ENCODE measurements around the gene TUT7. TPM values are rescaled to one million over a fixed set of nuclear protein-coding genes. Genes with fewer than 3 reads are reported as not detected.
A peak's percentile ranks its signal among the peaks of the same experiment; 100 is the strongest.

TUT7 gene
- total and polyA plus RNA-seq, 4 experiments from 2014 or later: 9.5 to 64.1 (median 45.3) TPM

DNA sequence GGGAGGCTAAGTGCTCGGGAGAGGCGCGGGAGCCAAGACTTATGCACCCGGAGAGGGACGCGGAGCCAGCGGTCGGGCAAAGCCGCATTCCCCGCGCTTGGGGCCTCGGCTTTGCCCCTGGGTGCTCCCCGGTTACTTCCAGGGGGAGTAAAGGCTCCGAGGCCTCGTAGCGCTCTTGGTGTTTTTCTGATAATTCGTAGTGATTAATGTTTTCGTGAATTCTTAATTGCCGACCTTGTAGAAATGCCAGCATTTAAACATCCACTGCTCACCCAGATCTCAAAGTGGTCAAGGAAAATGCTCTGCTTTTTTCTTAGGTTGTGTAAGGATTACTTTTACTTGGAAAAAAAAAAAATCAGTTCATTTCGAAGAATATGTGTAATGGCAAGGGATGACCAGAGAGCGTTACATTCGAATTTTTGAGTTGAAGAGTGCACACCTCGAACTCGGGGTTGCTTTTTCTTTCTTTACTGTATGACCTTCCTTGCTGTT is 654 bp upstream of the TUT7 start:
- H3K4me1 ChIP-seq (ENCODE audit: insufficient read depth, low read length): peaks cover 40% of the 10 kb centered on the region
- no peaks in the 10 kb centered on the region for H3K9me3 ChIP-seq (ENCODE audit: control insufficient read depth in 1 of 2, low read length in 2 of 2)
- Mint-ChIP-seq H3K4me3 (peak overlapping the region; percentile 91 to 98 (median 96)), H3K4me1 (peaks cover 24 to 56% (median 42%) of the 10 kb centered on the region in 4 donors), H3K27ac (peak overlapping the region; percentile 85 to 99 (median 94)), H3K9me3 (no peaks in the 10 kb centered on the region), H3K27me3 (no peaks in the 10 kb centered on the region), H3K36me3 (peaks cover 7 to 30% of the 10 kb centered on the region in 2 donors)
- ChIA-PET CTCF (ENCODE audit: partially characterized antibody) (no interaction called here), POLR2A (ENCODE audit: partially characterized antibody) (interaction anchor here (3.1 kb wide), 1 partner anchor 73 kb away, joined by 32 read pairs; the partner anchor contains the start of gene ISCA1)
- H3K27ac ChIP-seq (ENCODE audit: low read depth, low read length): peak overlapping the region; percentile 84
- H3K36me3 ChIP-seq (ENCODE audit: insufficient read depth, low read length): no peaks in the 10 kb centered on the region
- H3K27me3 ChIP-seq (ENCODE audit: insufficient read depth, low read length): no peaks in the 10 kb centered on the region
- peak overlapping the region; percentile 69 to 75 for H3K4me3 ChIP-seq (ENCODE audit: low read length in 2 of 2)
- intact Hi-C loops (cut with micrococcal nuclease): loop anchor here (1.0 kb wide), 5 partner anchors 73 to 613 kb away; partner anchors contain the start of genes ISCA1 and NAA35
- no peak for DNase-seq

DNA sequence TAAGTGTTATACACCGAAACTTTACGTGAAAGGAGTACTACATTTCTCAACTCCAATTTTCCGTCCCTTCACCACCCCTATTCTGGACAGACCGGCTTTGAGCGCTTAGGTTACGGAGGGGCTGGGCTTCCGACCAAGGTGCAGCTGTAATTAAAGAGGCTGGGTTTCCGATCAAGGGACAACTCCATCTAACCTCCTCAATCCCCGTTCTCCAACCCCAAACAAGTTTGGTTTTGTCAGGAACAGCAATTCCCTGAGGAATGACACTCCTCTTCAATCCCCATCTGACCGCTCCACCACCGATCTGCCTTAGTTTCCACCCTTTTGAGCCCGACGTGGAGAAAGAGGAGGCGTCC is 577 bp downstream of the TUT7 start:
- H3K36me3 ChIP-seq (ENCODE audit: insufficient read depth, low read length): no peaks in the 10 kb centered on the region
- Mint-ChIP-seq H3K4me3 (peak overlapping the region; percentile 91 to 98 (median 97)), H3K36me3 (peaks cover 13 to 37% of the 10 kb centered on the region in 2 donors), H3K4me1 (peaks cover 24 to 63% (median 44%) of the 10 kb centered on the region in 4 donors), H3K27me3 (no peaks in the 10 kb centered on the region), H3K27ac (peak overlapping the region; percentile 85 to 99 (median 97)), H3K9me3 (no peaks in the 10 kb centered on the region)
- peaks cover 50% of the 10 kb centered on the region for H3K4me1 ChIP-seq (ENCODE audit: insufficient read depth, low read length)
- peak overlapping the region; percentile 84 for H3K27ac ChIP-seq (ENCODE audit: low read depth, low read length)
- POLR2A ChIA-PET (ENCODE audit: partially characterized antibody): interaction anchor here (1.1 to 3.1 kb wide), 5 partner anchors 11 to 72 kb away, joined by 3 to 32 read pairs (median 6); partner anchors contain the start of gene ISCA1
- CTCF ChIA-PET (ENCODE audit: partially characterized antibody): interaction anchor here (1.5 kb wide), 1 partner anchor 17 kb away, joined by 3 read pairs; no protein-coding TSS in a partner anchor
- peak in 3 of 5 donors; percentile 5 to 28 (median 28) for DNase-seq
- H3K27me3 ChIP-seq (ENCODE audit: insufficient read depth, low read length): no peaks in the 10 kb centered on the region
- intact Hi-C loops (cut with micrococcal nuclease): loop anchor here (1.0 to 2.0 kb wide), 6 partner anchors 51 to 611 kb away; partner anchors contain the start of genes ISCA1 and NAA35
- no peaks in the 10 kb centered on the region for H3K9me3 ChIP-seq (ENCODE audit: control insufficient read depth in 1 of 2, low read length in 2 of 2)
- peak overlapping the region; percentile 69 to 75 for H3K4me3 ChIP-seq (ENCODE audit: low read length in 2 of 2)

DNA sequence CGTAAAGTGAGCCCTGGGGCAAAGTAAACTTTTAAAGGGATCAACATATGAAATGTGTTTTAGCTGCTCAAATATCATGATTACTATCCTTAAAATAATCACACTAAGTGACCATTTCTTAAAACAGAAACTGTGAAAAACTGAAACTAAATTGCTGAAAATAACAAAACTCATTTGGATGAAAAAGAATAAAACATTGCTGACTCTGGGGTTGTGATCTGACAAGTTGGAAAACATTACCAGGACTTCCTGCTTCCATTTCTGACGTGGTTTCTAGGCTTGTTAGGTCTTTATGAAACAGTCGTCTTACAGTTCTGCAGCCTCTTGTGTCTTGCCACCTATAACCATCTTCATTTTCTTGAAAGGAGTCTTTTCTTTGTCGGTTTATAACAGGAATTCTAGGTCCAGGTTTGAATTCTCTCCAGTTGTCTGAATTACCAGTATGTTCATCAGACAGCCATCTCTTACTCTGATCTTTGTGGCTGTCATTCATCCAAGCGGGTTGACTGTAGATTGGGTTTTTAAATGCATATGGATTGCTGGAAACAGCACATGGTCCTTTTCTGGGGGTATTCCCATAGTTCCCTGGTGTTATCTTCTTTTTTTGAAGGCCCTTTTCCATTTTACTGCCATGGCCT is 1.7 kb downstream of the TUT7 start:
- peak; percentile 43 to 56 (median 51) for DNase-seq
- Histone ChIP-seq H3K4me3 (ENCODE audit: low read length in 2 of 2) (peak overlapping the region; percentile 46 to 69), H3K9me3 (ENCODE audit: control insufficient read depth in 1 of 2, low read length in 2 of 2) (no peaks in the 10 kb centered on the region), H3K4me1 (ENCODE audit: insufficient read depth, low read length) (peaks cover 61% of the 10 kb centered on the region), H3K36me3 (ENCODE audit: insufficient read depth, low read length) (no peaks in the 10 kb centered on the region), H3K27ac (ENCODE audit: low read depth, low read length) (peak overlapping the region; percentile 84), H3K27me3 (ENCODE audit: insufficient read depth, low read length) (no peaks in the 10 kb centered on the region)
- Mint-ChIP-seq H3K36me3 (peaks cover 20 to 44% of the 10 kb centered on the region in 2 donors), H3K4me1 (peaks cover 33 to 74% (median 52%) of the 10 kb centered on the region in 4 donors), H3K4me3 (peak overlapping the region; percentile 88 to 98 (median 96)), H3K27ac (peak overlapping the region; percentile 68 to 97 (median 92)), H3K9me3 (no peaks in the 10 kb centered on the region), H3K27me3 (no peaks in the 10 kb centered on the region)
- intact Hi-C loops (cut with micrococcal nuclease): loop anchor here (1.0 to 2.0 kb wide), 2 partner anchors 12 to 50 kb away; no protein-coding TSS in a partner anchor
- ChIA-PET CTCF (ENCODE audit: partially characterized antibody) (interaction anchor here (1.2 kb wide), 1 partner anchor 70 kb away, joined by 4 read pairs; the partner anchor contains the start of gene ISCA1), POLR2A (ENCODE audit: partially characterized antibody) (interaction anchor here (0.6 to 3.1 kb wide), 6 partner anchors 10 to 1622 kb away, joined by 3 to 32 read pairs (median 4); partner anchors contain the start of genes CDK20 and ISCA1)

DNA sequence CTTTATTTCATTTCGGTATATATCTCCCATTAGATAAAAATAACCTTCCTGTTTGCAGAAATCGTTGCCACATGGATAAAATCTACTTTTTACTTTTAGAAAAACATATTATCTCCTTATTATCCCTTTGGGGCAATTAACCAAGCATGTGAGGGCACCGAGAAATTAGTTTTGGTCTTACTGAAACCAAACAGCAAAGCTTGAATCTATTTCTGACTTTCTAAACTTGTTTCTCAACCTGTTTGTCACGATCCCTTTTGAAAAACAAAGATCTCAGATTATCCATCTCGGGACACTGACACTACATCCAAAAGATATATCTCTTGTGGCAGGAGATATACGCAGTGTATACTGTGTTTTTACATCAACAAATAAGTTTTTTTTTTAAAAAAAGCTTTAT is 2.3 kb downstream of the TUT7 start:
- H3K4me1 Mint-ChIP-seq: peaks cover 37 to 81% (median 56%) of the 10 kb centered on the region in 4 donors
- CTCF ChIA-PET (ENCODE audit: partially characterized antibody): interaction anchor here (1.2 kb wide), 1 partner anchor 69 kb away, joined by 4 read pairs; the partner anchor contains the start of gene ISCA1
- Histone ChIP-seq H3K27ac (ENCODE audit: low read depth, low read length) (peak overlapping the region; percentile 84), H3K9me3 (ENCODE audit: control insufficient read depth in 1 of 2, low read length in 2 of 2) (no peaks in the 10 kb centered on the region), H3K36me3 (ENCODE audit: insufficient read depth, low read length) (no peaks in the 10 kb centered on the region), H3K4me1 (ENCODE audit: insufficient read depth, low read length) (peaks cover 68% of the 10 kb centered on the region), H3K27me3 (ENCODE audit: insufficient read depth, low read length) (no peaks in the 10 kb centered on the region), H3K4me3 (ENCODE audit: low read length in 2 of 2) (peak overlapping the region in 1 of 2 donors; percentile 37)
- H3K27ac Mint-ChIP-seq: peak overlapping the region; percentile 55 to 94 (median 82)
- H3K9me3 Mint-ChIP-seq: no peaks in the 10 kb centered on the region
- peak overlapping the region; percentile 60 to 98 (median 85) for H3K4me3 Mint-ChIP-seq
- no peak for DNase-seq
- H3K36me3 Mint-ChIP-seq: peaks cover 20 to 47% of the 10 kb centered on the region in 2 donors
- H3K27me3 Mint-ChIP-seq: no peaks in the 10 kb centered on the region
- POLR2A ChIA-PET (ENCODE audit: partially characterized antibody): interaction anchor here (0.6 to 3.1 kb wide), 6 partner anchors 9 to 1623 kb away, joined by 3 to 32 read pairs (median 4); partner anchors contain the start of genes CDK20 and ISCA1
- intact Hi-C loops (cut with micrococcal nuclease): loop anchor here (1.0 to 2.0 kb wide), 2 partner anchors 12 to 49 kb away; no protein-coding TSS in a partner anchor

DNA sequence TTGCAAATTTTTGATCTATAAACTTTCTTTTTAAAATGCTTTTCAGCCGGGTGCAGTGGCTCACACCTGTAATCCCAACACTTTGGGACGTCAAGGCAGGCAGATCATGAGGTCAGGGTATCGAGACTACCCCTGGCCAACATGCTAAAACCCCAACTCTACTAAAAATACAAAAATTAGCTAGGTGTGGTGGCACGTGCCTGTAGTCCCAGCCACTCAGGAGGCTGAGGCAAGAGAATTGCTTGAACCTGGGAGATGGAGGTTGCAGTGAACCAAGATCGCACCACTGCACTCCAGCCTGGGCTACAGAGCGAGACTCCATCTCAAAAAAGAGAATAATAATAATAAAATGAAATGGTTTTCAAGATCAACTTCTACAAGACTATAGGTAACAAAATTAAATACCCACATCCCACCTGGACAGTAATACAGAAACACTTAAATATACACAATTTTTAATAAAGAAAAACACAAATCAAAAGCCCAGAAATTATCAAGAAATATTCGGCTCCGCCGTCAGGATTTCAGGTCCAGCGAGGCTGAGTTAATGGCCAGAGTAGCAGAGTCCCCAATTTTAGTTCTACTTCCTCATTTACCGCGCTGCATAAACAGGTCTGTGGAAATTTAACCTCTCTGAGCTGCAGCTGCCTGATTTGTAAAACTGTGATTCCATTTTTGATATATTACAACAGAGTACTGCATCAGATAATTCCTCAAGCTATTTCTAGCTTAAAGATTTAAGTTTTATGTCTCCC is 4.0 kb downstream of the TUT7 start:
- ChIA-PET CTCF (ENCODE audit: partially characterized antibody) (no interaction called here), POLR2A (ENCODE audit: partially characterized antibody) (interaction anchor here (0.7 to 1.3 kb wide), 2 partner anchors 43 to 68 kb away, joined by 4 to 6 read pairs; partner anchors contain the start of gene ISCA1)
- peaks cover 80% of the 10 kb centered on the region for H3K4me1 ChIP-seq (ENCODE audit: insufficient read depth, low read length)
- no peaks in the 10 kb centered on the region for H3K27me3 ChIP-seq (ENCODE audit: insufficient read depth, low read length)
- no peaks in the 10 kb centered on the region for H3K27me3 Mint-ChIP-seq
- no peak for DNase-seq
- peak overlapping the region; percentile 45 to 98 (median 75) for H3K4me3 Mint-ChIP-seq
- H3K9me3 ChIP-seq (ENCODE audit: control insufficient read depth in 1 of 2, low read length in 2 of 2): no peaks in the 10 kb centered on the region
- H3K36me3 Mint-ChIP-seq: peaks cover 26 to 60% of the 10 kb centered on the region in 2 donors
- H3K36me3 ChIP-seq (ENCODE audit: insufficient read depth, low read length): peaks cover 1% of the 10 kb centered on the region
- peaks cover 45 to 93% (median 65%) of the 10 kb centered on the region in 4 donors for H3K4me1 Mint-ChIP-seq
- intact Hi-C loops (cut with micrococcal nuclease): no loop called here
- no peak overlapping the region for H3K4me3 ChIP-seq (ENCODE audit: low read length in 2 of 2)
- peak overlapping the region in 6 of 7 donors; percentile 62 to 88 (median 78) for H3K27ac Mint-ChIP-seq
- no peaks in the 10 kb centered on the region for H3K9me3 Mint-ChIP-seq
- H3K27ac ChIP-seq (ENCODE audit: low read depth, low read length): no peak overlapping the region

DNA sequence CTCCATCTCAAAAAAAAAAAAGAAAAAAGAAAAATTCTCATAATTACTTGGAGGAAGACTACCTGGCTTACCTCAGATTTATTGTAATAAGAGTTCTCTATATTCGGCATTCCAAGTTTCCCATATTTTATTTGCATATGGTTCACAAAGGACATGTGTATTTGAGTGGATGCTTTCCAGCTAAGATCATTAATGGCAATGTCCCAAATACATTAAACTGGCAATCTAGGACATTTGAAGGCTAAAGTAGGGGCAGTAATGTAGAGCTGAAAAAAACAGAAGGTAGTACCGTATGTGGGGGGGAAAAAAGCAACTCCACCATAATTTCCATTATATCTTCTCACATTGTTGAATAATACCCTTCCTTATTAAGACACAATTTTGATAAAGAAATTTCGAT is 4.9 kb downstream of the TUT7 start:
- Mint-ChIP-seq H3K4me1 (peaks cover 41 to 91% (median 65%) of the 10 kb centered on the region in 4 donors), H3K4me3 (peak overlapping the region in 4 of 8 donors; percentile 34 to 82 (median 48)), H3K27ac (peak overlapping the region in 2 of 7 donors; percentile 3 to 4), H3K9me3 (no peaks in the 10 kb centered on the region), H3K27me3 (no peaks in the 10 kb centered on the region), H3K36me3 (peaks cover 31 to 65% of the 10 kb centered on the region in 2 donors)
- no peak for DNase-seq
- H3K9me3 ChIP-seq (ENCODE audit: control insufficient read depth in 1 of 2, low read length in 2 of 2): no peaks in the 10 kb centered on the region
- intact Hi-C loops (cut with micrococcal nuclease): no loop called here
- no peaks in the 10 kb centered on the region for H3K27me3 ChIP-seq (ENCODE audit: insufficient read depth, low read length)
- H3K27ac ChIP-seq (ENCODE audit: low read depth, low read length): no peak overlapping the region
- POLR2A ChIA-PET (ENCODE audit: partially characterized antibody): no interaction called here
- CTCF ChIA-PET (ENCODE audit: partially characterized antibody): interaction anchor here (1.2 kb wide), 1 partner anchor 9 kb away, joined by 3 read pairs; no protein-coding TSS in a partner anchor
- peaks cover 74% of the 10 kb centered on the region for H3K4me1 ChIP-seq (ENCODE audit: insufficient read depth, low read length)
- H3K4me3 ChIP-seq (ENCODE audit: low read length in 2 of 2): no peak overlapping the region
- peaks cover 10% of the 10 kb centered on the region for H3K36me3 ChIP-seq (ENCODE audit: insufficient read depth, low read length)
